ENCODE results near the gene ARRB2.

The ARRB2 gene

DNA sequence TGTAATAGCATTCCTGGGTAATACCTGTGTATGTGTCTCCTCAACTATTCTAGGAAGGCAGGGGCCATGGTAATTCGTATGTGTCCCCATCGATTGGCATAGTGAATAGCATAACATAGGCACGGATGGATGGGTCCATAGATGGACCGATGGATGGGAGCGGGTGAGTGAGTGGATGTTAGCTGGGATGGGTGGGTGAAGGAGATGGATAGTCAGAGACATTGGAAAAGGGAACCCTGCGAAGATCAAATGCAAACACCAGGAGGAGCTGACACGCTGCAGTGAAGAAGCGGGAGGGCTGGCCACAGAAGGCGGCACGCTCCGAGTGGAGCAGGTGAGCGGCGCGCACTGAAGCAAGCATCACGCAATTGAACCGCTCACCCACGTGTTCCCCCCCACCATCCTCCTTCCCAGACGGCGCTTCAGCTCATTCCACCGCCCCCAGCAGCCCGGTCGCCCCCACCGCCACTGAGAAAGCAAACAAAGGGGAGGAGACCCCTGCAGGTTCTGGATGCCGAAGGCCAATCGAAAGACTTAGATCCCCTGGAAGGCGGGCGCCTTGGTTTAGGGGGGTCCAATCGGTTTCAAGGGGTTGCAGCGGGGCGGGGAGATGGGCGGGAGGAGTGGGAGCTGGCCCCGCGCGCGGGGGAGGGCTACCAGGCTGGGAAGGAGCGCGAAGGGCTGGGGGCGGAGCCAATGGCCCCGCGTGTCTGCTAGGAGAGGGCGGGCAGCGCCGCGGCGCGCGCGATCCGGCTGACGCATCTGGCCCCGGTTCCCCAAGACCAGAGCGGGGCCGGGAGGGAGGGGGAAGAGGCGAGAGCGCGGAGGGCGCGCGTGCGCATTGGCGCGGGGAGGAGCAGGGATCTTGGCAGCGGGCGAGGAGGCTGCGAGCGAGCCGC is at the start of gene ARRB2:
Gene ARRB2 (plus strand): TSS at position 839 of the 899 bp plus-strand sequence. CDS start 90 bp downstream, outside the sequence.
- ATAC-seq, result peak; percentile 89
- TF ChIP-seq, protein P1, sequence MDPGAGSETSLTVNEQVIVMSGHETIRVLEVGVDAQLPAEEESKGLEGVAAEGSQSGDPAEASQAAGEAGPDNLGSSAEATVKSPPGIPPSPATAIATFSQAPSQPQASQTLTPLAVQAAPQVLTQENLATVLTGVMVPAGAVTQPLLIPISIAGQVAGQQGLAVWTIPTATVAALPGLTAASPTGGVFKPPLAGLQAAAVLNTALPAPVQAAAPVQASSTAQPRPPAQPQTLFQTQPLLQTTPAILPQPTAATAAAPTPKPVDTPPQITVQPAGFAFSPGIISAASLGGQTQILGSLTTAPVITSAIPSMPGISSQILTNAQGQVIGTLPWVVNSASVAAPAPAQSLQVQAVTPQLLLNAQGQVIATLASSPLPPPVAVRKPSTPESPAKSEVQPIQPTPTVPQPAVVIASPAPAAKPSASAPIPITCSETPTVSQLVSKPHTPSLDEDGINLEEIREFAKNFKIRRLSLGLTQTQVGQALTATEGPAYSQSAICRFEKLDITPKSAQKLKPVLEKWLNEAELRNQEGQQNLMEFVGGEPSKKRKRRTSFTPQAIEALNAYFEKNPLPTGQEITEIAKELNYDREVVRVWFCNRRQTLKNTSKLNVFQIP (CRISPR knock-in tag; IDR thresholded peaks at IDR 0.05; ENCODE audit: borderline replicate concordance, low read depth), result no peak
- TF ChIP-seq BACH2 (CRISPR knock-in tag; IDR thresholded peaks at IDR 0.05; ENCODE audit: borderline replicate concordance) (no peak), PPARA (CRISPR knock-in tag; IDR thresholded peaks at IDR 0.05; ENCODE audit: borderline replicate concordance) (no peak), ZNF8 (CRISPR knock-in tag; IDR thresholded peaks at IDR 0.05) (no peak)
- TF ChIP-seq, protein P2, sequence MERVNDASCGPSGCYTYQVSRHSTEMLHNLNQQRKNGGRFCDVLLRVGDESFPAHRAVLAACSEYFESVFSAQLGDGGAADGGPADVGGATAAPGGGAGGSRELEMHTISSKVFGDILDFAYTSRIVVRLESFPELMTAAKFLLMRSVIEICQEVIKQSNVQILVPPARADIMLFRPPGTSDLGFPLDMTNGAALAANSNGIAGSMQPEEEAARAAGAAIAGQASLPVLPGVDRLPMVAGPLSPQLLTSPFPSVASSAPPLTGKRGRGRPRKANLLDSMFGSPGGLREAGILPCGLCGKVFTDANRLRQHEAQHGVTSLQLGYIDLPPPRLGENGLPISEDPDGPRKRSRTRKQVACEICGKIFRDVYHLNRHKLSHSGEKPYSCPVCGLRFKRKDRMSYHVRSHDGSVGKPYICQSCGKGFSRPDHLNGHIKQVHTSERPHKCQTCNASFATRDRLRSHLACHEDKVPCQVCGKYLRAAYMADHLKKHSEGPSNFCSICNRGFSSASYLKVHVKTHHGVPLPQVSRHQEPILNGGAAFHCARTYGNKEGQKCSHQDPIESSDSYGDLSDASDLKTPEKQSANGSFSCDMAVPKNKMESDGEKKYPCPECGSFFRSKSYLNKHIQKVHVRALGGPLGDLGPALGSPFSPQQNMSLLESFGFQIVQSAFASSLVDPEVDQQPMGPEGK (CRISPR knock-in tag; IDR thresholded peaks at IDR 0.05; ENCODE audit: borderline replicate concordance), result 0 out of 2 replicates have a peak, but pooled peaks have one; percentile 49

DNA sequence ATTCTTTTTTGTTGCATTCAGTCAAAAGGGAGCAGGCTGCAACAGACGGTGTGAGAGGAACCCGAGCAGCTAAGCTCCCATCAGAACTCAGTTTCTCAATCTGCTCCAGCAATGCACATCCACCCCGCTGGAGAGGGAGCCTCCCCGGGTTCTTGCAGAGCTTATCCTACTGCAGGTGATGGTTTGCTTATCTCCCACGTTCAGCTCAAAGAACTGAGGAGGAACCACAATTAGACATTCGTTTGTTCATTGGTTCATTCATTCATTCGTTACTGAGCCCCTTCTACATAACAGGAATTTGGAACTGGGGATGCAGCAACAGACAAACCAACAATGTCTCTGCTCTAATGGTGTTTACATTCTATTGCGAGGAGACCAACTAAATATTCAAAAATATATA is 46.7 kb upstream of the ARRB2 start:
- TF ChIP-seq SNAI2 (CRISPR knock-in tag; IDR thresholded peaks at IDR 0.05) (no peak), RARB (CRISPR knock-in tag; IDR thresholded peaks at IDR 0.05) (no peak), TOX (CRISPR knock-in tag; IDR thresholded peaks at IDR 0.05; ENCODE audit: borderline replicate concordance) (no peak), ZC3H10 (CRISPR knock-in tag; IDR thresholded peaks at IDR 0.05) (no peak), GLIS3 (CRISPR knock-in tag; IDR thresholded peaks at IDR 0.05) (no peak), TCF4 (CRISPR knock-in tag; IDR thresholded peaks at IDR 0.05; ENCODE audit: borderline replicate concordance) (no peak), PPARA (CRISPR knock-in tag; IDR thresholded peaks at IDR 0.05; ENCODE audit: borderline replicate concordance) (no peak), ZFP3 (CRISPR knock-in tag; IDR thresholded peaks at IDR 0.05) (no peak)
- TF ChIP-seq, protein P3, sequence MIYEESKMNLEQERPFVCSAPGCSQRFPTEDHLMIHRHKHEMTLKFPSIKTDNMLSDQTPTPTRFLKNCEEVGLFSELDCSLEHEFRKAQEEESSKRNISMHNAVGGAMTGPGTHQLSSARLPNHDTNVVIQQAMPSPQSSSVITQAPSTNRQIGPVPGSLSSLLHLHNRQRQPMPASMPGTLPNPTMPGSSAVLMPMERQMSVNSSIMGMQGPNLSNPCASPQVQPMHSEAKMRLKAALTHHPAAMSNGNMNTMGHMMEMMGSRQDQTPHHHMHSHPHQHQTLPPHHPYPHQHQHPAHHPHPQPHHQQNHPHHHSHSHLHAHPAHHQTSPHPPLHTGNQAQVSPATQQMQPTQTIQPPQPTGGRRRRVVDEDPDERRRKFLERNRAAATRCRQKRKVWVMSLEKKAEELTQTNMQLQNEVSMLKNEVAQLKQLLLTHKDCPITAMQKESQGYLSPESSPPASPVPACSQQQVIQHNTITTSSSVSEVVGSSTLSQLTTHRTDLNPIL (CRISPR knock-in tag; IDR thresholded peaks at IDR 0.05; ENCODE audit: low read depth), result no peak
- TF ChIP-seq, protein P2 (CRISPR knock-in tag; IDR thresholded peaks at IDR 0.05; ENCODE audit: borderline replicate concordance), result no peak
- no peak for ATAC-seq

DNA sequence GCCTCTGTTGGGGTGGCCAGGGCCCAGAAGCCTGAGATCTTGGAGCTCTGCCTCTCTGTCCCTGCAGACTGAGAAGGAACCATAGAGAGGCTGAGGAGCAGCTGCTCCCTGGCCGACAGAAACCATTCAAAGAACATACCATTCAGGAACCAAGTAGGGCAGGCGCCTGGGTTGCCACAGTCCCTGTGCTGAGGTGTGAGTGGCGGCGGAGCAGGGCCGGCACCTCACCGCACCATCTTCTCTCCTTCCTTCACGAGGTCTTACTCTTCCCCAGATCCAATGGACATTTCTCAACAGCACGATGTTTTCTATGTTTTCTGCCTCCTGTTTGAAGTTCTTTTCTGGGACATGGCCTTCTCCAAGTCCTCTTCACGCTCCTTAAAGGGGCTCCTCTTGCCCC is 46.2 kb upstream of the ARRB2 start:
- no peak for TF ChIP-seq ISL1 (CRISPR knock-in tag; IDR thresholded peaks at IDR 0.05)
- TF ChIP-seq, protein P4, sequence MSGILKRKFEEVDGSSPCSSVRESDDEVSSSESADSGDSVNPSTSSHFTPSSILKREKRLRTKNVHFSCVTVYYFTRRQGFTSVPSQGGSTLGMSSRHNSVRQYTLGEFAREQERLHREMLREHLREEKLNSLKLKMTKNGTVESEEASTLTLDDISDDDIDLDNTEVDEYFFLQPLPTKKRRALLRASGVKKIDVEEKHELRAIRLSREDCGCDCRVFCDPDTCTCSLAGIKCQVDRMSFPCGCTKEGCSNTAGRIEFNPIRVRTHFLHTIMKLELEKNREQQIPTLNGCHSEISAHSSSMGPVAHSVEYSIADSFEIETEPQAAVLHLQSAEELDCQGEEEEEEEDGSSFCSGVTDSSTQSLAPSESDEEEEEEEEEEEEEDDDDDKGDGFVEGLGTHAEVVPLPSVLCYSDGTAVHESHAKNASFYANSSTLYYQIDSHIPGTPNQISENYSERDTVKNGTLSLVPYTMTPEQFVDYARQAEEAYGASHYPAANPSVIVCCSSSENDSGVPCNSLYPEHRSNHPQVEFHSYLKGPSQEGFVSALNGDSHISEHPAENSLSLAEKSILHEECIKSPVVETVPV (CRISPR knock-in tag; IDR thresholded peaks at IDR 0.05), result no peak
- no peak for TF ChIP-seq SNAI2 (CRISPR knock-in tag; IDR thresholded peaks at IDR 0.05)
- no peak for TF ChIP-seq ARNTL (CRISPR knock-in tag; IDR thresholded peaks at IDR 0.05; ENCODE audit: borderline replicate concordance, low read depth)
- TF ChIP-seq ZFP3 (CRISPR knock-in tag; IDR thresholded peaks at IDR 0.05), result no peak
- no peak for ATAC-seq

DNA sequence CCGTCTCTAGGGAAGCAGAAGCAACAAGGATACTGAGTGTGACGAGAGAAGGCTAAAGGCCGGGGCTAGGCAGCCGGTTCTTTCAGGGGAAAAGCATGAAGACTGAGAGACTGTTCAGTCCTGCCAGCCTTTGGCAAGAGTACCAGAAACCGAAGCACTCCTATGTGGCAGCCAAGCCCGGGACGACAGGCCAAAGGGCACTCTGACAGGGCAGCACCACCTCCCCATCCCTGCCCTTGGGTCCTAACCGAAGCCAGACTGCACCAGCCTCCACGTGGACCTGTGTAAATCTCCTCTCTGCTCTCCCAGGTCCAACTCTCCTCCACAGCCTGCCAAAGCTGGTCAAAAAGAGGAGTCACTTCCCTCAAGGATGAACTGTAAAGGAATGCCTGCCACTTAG is 45.4 kb upstream of the ARRB2 start:
- peak; percentile 33; the same call in 1 of the 3 replicates for ATAC-seq
- TF ChIP-seq ZNF8 (CRISPR knock-in tag; IDR thresholded peaks at IDR 0.05) (no peak), SNAI2 (CRISPR knock-in tag; IDR thresholded peaks at IDR 0.05) (no peak), ZNF565 (CRISPR knock-in tag; conservative IDR thresholded peaks at IDR 0.05; ENCODE audit: low read depth) (no peak), RARB (CRISPR knock-in tag; IDR thresholded peaks at IDR 0.05) (no peak), CSDC2 (CRISPR knock-in tag; IDR thresholded peaks at IDR 0.05) (no peak), ZFP30 (CRISPR knock-in tag; IDR thresholded peaks at IDR 0.05) (no peak), ISL1 (CRISPR knock-in tag; IDR thresholded peaks at IDR 0.05) (no peak), OSR1 (CRISPR knock-in tag; IDR thresholded peaks at IDR 0.05) (no peak), ARNTL (CRISPR knock-in tag; IDR thresholded peaks at IDR 0.05; ENCODE audit: borderline replicate concordance, low read depth) (no peak), PPARA (CRISPR knock-in tag; IDR thresholded peaks at IDR 0.05; ENCODE audit: borderline replicate concordance) (no peak), ZC3H10 (CRISPR knock-in tag; IDR thresholded peaks at IDR 0.05) (no peak), BACH2 (CRISPR knock-in tag; IDR thresholded peaks at IDR 0.05; ENCODE audit: borderline replicate concordance) (no peak), TOX (CRISPR knock-in tag; IDR thresholded peaks at IDR 0.05; ENCODE audit: borderline replicate concordance) (no peak), TCF4 (CRISPR knock-in tag; IDR thresholded peaks at IDR 0.05; ENCODE audit: borderline replicate concordance) (no peak)
- TF ChIP-seq, protein P2 (CRISPR knock-in tag; IDR thresholded peaks at IDR 0.05; ENCODE audit: borderline replicate concordance), result no peak

All from SK-N-SH treated with all-trans-retinoic acid at 6 μM for 48 hours (cell line).